ENCODE data around the gene GABRB2.

The GABRB2 gene

DNA sequence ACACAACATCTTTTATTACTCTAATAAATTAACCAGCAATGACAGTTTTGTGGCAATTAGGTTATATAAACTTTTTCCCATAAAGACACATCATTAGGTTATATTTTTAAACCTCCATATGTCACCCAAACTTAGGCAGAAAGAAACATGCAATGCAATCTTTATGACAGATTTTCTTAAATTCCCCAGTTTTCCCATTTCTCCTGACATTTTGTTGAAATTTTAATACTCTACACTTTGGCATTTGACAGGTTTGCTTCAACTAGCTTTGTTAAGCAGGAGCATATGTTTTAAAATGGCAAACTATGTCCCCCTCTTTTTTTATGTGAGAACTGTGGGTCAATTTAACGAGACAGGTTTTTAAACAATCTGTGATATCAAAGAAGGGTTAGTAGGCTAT lies 155.5 kb downstream of the GABRB2 start:
- TF ChIP-seq POLR2AphosphoS5 (IDR thresholded peaks at IDR 0.05; ENCODE audit: low read depth, low read length) (no peak), SIN3A (IDR thresholded peaks at IDR 0.05; ENCODE audit: borderline replicate concordance, insufficient read depth, low read length) (no peak), TAF1 (IDR thresholded peaks at IDR 0.05; ENCODE audit: borderline replicate concordance, insufficient read depth, low read length) (no peak), FOXP2 (optimal IDR thresholded peaks at IDR 0.05; ENCODE audit: borderline replicate concordance, extremely low read depth, extremely low read length, insufficient read depth) (no peak)
- TF ChIP-seq, protein P1, sequence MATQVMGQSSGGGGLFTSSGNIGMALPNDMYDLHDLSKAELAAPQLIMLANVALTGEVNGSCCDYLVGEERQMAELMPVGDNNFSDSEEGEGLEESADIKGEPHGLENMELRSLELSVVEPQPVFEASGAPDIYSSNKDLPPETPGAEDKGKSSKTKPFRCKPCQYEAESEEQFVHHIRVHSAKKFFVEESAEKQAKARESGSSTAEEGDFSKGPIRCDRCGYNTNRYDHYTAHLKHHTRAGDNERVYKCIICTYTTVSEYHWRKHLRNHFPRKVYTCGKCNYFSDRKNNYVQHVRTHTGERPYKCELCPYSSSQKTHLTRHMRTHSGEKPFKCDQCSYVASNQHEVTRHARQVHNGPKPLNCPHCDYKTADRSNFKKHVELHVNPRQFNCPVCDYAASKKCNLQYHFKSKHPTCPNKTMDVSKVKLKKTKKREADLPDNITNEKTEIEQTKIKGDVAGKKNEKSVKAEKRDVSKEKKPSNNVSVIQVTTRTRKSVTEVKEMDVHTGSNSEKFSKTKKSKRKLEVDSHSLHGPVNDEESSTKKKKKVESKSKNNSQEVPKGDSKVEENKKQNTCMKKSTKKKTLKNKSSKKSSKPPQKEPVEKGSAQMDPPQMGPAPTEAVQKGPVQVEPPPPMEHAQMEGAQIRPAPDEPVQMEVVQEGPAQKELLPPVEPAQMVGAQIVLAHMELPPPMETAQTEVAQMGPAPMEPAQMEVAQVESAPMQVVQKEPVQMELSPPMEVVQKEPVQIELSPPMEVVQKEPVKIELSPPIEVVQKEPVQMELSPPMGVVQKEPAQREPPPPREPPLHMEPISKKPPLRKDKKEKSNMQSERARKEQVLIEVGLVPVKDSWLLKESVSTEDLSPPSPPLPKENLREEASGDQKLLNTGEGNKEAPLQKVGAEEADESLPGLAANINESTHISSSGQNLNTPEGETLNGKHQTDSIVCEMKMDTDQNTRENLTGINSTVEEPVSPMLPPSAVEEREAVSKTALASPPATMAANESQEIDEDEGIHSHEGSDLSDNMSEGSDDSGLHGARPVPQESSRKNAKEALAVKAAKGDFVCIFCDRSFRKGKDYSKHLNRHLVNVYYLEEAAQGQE (IDR thresholded peaks at IDR 0.05; ENCODE audit: insufficient read depth in 1 of 2, low read depth in 2 of 2, low read length in 2 of 2): no peak

DNA sequence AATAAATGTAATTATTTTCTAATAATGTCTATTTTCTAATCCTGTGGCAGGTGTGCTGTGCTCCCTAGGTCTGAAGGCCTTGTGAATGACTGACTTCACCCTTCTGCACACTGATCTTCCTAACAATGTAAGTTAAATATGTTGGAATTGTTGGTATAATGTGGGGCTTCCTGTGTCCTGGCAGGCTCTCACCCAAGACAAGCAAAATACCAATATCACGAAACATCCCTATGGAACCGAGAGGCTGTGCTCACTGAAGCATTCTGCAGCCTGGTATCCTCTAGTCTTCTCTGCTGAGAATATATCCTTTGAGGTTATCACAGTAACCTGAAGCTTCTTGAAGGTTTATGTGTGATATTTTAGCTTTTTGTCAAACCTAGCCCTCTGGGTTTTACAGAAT lies 159.4 kb downstream of the GABRB2 start:
- TF ChIP-seq SIN3A (IDR thresholded peaks at IDR 0.05; ENCODE audit: borderline replicate concordance, insufficient read depth, low read length): no peak
- no peak for TF ChIP-seq TAF1 (IDR thresholded peaks at IDR 0.05; ENCODE audit: borderline replicate concordance, insufficient read depth, low read length)
- TF ChIP-seq, protein P1 (IDR thresholded peaks at IDR 0.05; ENCODE audit: insufficient read depth in 1 of 2, low read depth in 2 of 2, low read length in 2 of 2): no peak
- TF ChIP-seq FOXP2 (optimal IDR thresholded peaks at IDR 0.05; ENCODE audit: borderline replicate concordance, extremely low read depth, extremely low read length, insufficient read depth): no peak
- TF ChIP-seq POLR2AphosphoS5 (IDR thresholded peaks at IDR 0.05; ENCODE audit: low read depth, low read length): no peak

DNA sequence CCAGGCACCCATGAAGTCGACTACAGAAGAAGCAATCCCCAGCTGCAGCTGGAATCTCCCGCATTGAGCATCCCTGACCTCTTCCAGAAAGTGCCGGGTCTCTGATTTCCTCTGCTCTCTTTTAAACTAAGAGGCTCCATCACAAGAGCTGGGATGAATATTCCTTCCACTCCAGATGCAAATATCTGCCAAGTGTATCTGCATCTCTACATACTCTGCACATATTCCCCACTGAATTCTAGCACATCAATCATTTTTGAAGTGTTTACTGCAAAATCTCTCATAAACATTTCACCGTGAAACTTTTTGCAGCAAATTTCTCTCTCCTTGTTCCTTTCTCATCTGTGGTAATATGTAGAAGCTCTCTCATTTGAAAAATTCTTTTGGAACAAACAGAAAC lies 161.5 kb downstream of the GABRB2 start:
- TF ChIP-seq FOXP2 (optimal IDR thresholded peaks at IDR 0.05; ENCODE audit: borderline replicate concordance, extremely low read depth, extremely low read length, insufficient read depth) (no peak), TAF1 (IDR thresholded peaks at IDR 0.05; ENCODE audit: borderline replicate concordance, insufficient read depth, low read length) (no peak), SIN3A (IDR thresholded peaks at IDR 0.05; ENCODE audit: borderline replicate concordance, insufficient read depth, low read length) (no peak)
- TF ChIP-seq, protein P1 (IDR thresholded peaks at IDR 0.05; ENCODE audit: insufficient read depth in 1 of 2, low read depth in 2 of 2, low read length in 2 of 2): no peak

DNA sequence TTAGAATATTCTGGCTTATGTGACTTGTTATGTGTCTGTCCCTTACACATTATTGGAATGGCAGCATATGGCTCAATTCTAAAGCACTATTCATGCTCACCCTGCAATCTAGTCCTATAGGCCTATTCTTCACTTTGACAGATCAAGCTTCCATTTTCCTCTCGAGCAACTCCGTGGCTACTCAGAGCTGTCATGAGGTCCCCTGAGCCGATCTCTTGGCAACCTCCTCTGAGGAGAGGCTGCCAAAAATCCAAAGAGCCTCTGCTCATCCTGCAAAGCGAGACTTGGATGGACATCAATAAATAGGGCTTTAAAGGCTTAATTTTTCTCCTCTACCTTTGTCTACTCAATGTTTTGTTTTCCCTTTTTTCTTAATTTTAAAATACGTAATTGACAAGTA lies 163.8 kb downstream of the GABRB2 start:
- TF ChIP-seq POLR2AphosphoS5 (IDR thresholded peaks at IDR 0.05; ENCODE audit: low read depth, low read length) (no peak), SIN3A (IDR thresholded peaks at IDR 0.05; ENCODE audit: borderline replicate concordance, insufficient read depth, low read length) (no peak), TAF1 (IDR thresholded peaks at IDR 0.05; ENCODE audit: borderline replicate concordance, insufficient read depth, low read length) (no peak), FOXP2 (optimal IDR thresholded peaks at IDR 0.05; ENCODE audit: borderline replicate concordance, extremely low read depth, extremely low read length, insufficient read depth) (no peak)
- TF ChIP-seq, protein P1 (IDR thresholded peaks at IDR 0.05; ENCODE audit: insufficient read depth in 1 of 2, low read depth in 2 of 2, low read length in 2 of 2): no peak

DNA sequence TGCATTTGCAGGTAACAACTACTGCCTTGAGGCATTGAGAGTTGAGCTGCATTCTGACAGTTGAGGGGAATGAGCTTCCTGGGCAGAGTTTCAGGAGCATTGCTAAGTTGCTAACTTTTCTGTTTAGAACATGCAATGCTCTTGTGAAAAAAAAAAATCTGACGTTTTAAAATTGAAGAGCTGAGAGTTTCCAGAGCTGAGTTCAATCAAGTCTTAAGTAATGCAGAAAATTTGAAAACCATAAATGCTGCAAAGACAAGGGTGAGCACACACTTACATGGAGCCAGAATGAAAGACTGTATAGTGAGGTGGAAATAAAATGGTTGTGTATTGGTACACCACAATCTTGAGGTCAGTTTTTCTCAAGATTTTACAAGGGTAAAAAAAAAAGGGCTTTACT lies 166.0 kb downstream of the GABRB2 start:
- TF ChIP-seq, protein P1 (IDR thresholded peaks at IDR 0.05; ENCODE audit: insufficient read depth in 1 of 2, low read depth in 2 of 2, low read length in 2 of 2): no peak
- TF ChIP-seq TAF1 (IDR thresholded peaks at IDR 0.05; ENCODE audit: borderline replicate concordance, insufficient read depth, low read length) (no peak), FOXP2 (optimal IDR thresholded peaks at IDR 0.05; ENCODE audit: borderline replicate concordance, extremely low read depth, extremely low read length, insufficient read depth) (no peak)

Data from PFSK-1 (cell line).